Type B pancreatic cell (in vitro differentiated cells): ENCODE results near the gene LIME1. TPM values are rescaled to one million over a fixed set of nuclear protein-coding genes. Genes with fewer than 3 reads are reported as not detected.

Source experiments
- DNase-seq: peaks from one replicate; pipeline ENCODE4 v3.0.0; 2021; ENCODE audit warnings: mixed read lengths; ENCODE audit not compliant: unreplicated experiment; ENCODE audit errors: extremely low spot score
- H3K27ac Mint-ChIP-seq: 2 replicates; pipeline ENCODE4 v1.8.0; 2021; ENCODE audit warnings: mild to moderate bottlenecking, mixed read lengths
- H3K27me3 Mint-ChIP-seq: 2 replicates; pipeline ENCODE4 v1.8.0; 2021; ENCODE audit warnings: mixed read lengths
- H3K36me3 Mint-ChIP-seq: 2 replicates; pipeline ENCODE4 v1.8.0; 2021; ENCODE audit warnings: mixed read lengths
- H3K4me1 Mint-ChIP-seq: one replicate; pipeline ENCODE4 v1.8.0; 2021; ENCODE audit warnings: mixed read lengths; ENCODE audit not compliant: unreplicated experiment
- H3K4me3 Mint-ChIP-seq: 2 replicates; pipeline ENCODE4 v1.8.0; 2021; ENCODE audit warnings: mild to moderate bottlenecking, mixed read lengths
- H3K9me3 Mint-ChIP-seq: 2 replicates; pipeline ENCODE4 v1.8.0; 2021; ENCODE audit warnings: mixed read lengths
- total RNA-seq: library from RNA; stranded (reverse); gene quantifications from 2 replicates; pipeline ENCODE4 v1.2.1, GENCODE V29; 2021; ENCODE audit warnings: low replicate concordance
- TF ChIP-seq, protein P1 (sequence below): fragments of 200-600 bp; sonication (generic); conservative IDR thresholded peaks from 2 replicates; pipeline ENCODE4 v1.5.0; 2021; ENCODE audit warnings: antibody characterized with exemption, mild to moderate bottlenecking

Gene LIME1
- total RNA-seq, 1 donor from 2014 or later, result 11.3 TPM

GRCh38 chr20:63693733-63694583 is 42.5 kb upstream of the LIME1 start:
- TF ChIP-seq, protein P1, sequence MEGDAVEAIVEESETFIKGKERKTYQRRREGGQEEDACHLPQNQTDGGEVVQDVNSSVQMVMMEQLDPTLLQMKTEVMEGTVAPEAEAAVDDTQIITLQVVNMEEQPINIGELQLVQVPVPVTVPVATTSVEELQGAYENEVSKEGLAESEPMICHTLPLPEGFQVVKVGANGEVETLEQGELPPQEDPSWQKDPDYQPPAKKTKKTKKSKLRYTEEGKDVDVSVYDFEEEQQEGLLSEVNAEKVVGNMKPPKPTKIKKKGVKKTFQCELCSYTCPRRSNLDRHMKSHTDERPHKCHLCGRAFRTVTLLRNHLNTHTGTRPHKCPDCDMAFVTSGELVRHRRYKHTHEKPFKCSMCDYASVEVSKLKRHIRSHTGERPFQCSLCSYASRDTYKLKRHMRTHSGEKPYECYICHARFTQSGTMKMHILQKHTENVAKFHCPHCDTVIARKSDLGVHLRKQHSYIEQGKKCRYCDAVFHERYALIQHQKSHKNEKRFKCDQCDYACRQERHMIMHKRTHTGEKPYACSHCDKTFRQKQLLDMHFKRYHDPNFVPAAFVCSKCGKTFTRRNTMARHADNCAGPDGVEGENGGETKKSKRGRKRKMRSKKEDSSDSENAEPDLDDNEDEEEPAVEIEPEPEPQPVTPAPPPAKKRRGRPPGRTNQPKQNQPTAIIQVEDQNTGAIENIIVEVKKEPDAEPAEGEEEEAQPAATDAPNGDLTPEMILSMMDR, result no peak
- H3K27me3 Mint-ChIP-seq, result no peaks in the 10 kb centered on the region
- no peak overlapping the region for H3K27ac Mint-ChIP-seq
- no peaks in the 10 kb centered on the region for H3K36me3 Mint-ChIP-seq
- no peak for DNase-seq
- H3K4me3 Mint-ChIP-seq, result no peak overlapping the region
- H3K9me3 Mint-ChIP-seq, result no peaks in the 10 kb centered on the region
- H3K4me1 Mint-ChIP-seq, result no peaks in the 10 kb centered on the region

DNA sequence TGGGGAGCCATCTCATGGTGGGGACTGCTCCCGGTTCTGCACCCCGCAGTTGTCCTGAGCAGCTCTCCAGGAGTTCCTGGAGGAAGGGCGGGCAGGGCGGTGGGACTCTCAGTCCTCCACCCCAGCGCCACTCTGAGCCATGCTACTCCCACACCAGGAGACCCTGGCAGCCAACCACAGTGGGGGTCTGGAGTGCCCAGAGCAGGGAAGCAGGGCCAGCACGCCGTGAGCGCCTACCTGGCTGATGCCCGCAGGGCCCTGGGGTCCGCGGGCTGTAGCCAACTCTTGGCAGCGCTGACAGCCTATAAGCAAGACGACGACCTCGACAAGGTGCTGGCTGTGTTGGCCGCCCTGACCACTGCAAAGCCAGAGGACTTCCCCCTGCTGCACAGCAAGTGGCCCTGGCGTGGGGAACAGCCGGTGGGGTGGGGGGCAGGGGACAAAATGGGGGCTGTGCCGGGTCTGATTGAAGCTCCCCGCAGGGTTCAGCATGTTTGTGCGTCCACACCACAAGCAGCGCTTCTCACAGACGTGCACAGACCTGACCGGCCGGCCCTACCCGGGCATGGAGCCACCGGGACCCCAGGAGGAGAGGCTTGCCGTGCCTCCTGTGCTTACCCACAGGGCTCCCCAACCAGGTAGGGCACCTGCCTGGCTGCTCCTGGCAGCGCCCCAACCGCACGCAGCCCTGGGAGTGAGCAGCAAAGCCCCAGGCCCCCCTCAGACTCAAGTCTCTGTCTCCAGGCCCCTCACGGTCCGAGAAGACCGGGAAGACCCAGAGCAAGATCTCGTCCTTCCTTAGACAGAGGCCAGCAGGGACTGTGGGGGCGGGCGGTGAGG is 41.7 kb upstream of the LIME1 start:
- no peaks in the 10 kb centered on the region for H3K27me3 Mint-ChIP-seq
- no peaks in the 10 kb centered on the region for H3K9me3 Mint-ChIP-seq
- DNase-seq, result no peak
- H3K4me1 Mint-ChIP-seq, result no peaks in the 10 kb centered on the region
- H3K4me3 Mint-ChIP-seq, result no peak overlapping the region
- TF ChIP-seq, protein P1, result no peak
- H3K36me3 Mint-ChIP-seq, result no peaks in the 10 kb centered on the region
- H3K27ac Mint-ChIP-seq, result no peak overlapping the region

GRCh38 chr20:63695424-63696305 is 40.8 kb upstream of the LIME1 start:
- TF ChIP-seq, protein P1, result no peak
- DNase-seq, result no peak
- H3K9me3 Mint-ChIP-seq, result no peaks in the 10 kb centered on the region

DNA sequence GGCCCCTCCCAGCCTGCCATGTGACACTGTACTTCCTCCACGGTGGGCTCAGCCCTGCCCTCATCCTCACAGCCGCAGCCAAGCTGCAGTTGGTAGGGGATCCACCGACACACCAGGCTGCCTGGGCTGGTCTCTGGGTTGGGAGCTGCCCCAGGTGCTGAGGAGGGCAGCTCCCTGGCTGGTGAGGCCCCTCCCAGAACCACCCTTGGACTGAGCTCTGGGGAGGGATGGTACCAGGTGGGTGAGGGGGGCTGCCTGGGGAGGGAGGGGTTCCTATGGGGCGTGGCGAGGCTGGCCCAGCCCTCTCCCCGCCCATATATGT is 40.2 kb upstream of the LIME1 start:
- Mint-ChIP-seq H3K9me3 (no peaks in the 10 kb centered on the region), H3K4me1 (no peaks in the 10 kb centered on the region), H3K27me3 (no peaks in the 10 kb centered on the region), H3K4me3 (no peak overlapping the region), H3K27ac (peak overlapping the region; percentile 51), H3K36me3 (no peaks in the 10 kb centered on the region)
- DNase-seq, result no peak
- TF ChIP-seq, protein P1, result no peak

More at GRCh38 chr20:63695424-63696305, 40.8 kb upstream of the LIME1 start:
- Mint-ChIP-seq H3K36me3 (no peaks in the 10 kb centered on the region), H3K27ac (peak overlapping the region; percentile 51), H3K4me3 (no peak overlapping the region), H3K4me1 (no peaks in the 10 kb centered on the region), H3K27me3 (no peaks in the 10 kb centered on the region)

- Mint-ChIP-seq H3K27ac (peak within 1 kb of the TSS; percentile 51), H3K36me3 (no peaks in the 10 kb centered on the region), H3K4me3 (no peak within 1 kb of the TSS), H3K27me3 (no peaks in the 10 kb centered on the region), H3K9me3 (no peaks in the 10 kb centered on the region), H3K4me1 (no peaks in the 10 kb centered on the region)
- no peak for DNase-seq
- TF ChIP-seq, protein P1, result no peak
Observed at GRCh38 chr20:63696628-63697356, 39.7 kb upstream of the LIME1 start, which contains the start of gene TNFRSF6B. TSS of gene TNFRSF6B (plus strand) at chr20:63696652. CDS start at chr20:63696768, 116 bp downstream.
